Activated CD8-positive, alpha-beta memory T cell treated with anti-CD3 and anti-CD28 coated beads, Interleukin-2, amount 10 ng/mL, durations not matched to agents 7 days and 5 days (primary cell): ENCODE results near the gene GADL1. TPM values are rescaled to one million over a fixed set of nuclear protein-coding genes. Genes with fewer than 3 reads are reported as not detected.

Experiments
- ATAC-seq: fragments of 150-1000 bp; cut with Tn5 transposase; one replicate; pipeline ENCODE4 v1.10.0; 2021; ENCODE audit warnings: moderate library complexity
- CTCF ChIA-PET: fragments of 350-600 bp; sonication (Branson Sonifier 250); formaldehyde crosslinking; loops from one replicate; lab custom pipeline; 2021; ENCODE audit warnings: antibody characterized with exemption; lab: Charles Lee
- DNase-seq: peaks from one replicate; pipeline ENCODE4 v3.0.0-alpha.2; 2020
- H3K27ac Mint-ChIP-seq: one replicate; pipeline ENCODE4 v1.8.0; 2021; ENCODE audit warnings: mild to moderate bottlenecking, mixed read lengths
- H3K27me3 Mint-ChIP-seq: one replicate; pipeline ENCODE4 v1.8.0; 2021; ENCODE audit warnings: mixed read lengths
- H3K36me3 Mint-ChIP-seq: one replicate; pipeline ENCODE4 v1.8.0; 2021; ENCODE audit warnings: mild to moderate bottlenecking, mixed read lengths
- H3K4me1 Mint-ChIP-seq: one replicate; pipeline ENCODE4 v1.8.0; 2021; ENCODE audit warnings: mixed read lengths
- H3K4me3 Mint-ChIP-seq: one replicate; pipeline ENCODE4 v1.8.0; 2021; ENCODE audit warnings: mild to moderate bottlenecking, moderate library complexity, mixed read lengths
- H3K9me3 Mint-ChIP-seq: one replicate; pipeline ENCODE4 v1.8.0; 2022; ENCODE audit warnings: low read depth, mixed read lengths
- total RNA-seq, 2 experiments: library from RNA; stranded (reverse); gene quantifications; one replicate each; pipeline ENCODE4 v1.2.3, GENCODE V29; 2021

GADL1 gene
- total RNA-seq, 2 experiments from 2014 or later = not detected

GRCh38 chr3:30696896-30697295 is 197.6 kb downstream of the GADL1 start:
- ATAC-seq (no peak), DNase-seq (no peak)
- Mint-ChIP-seq H3K36me3 (peaks cover 61% of the 10 kb centered on the region), H3K4me3 (no peak overlapping the region), H3K9me3 (no peaks in the 10 kb centered on the region), H3K27me3 (no peaks in the 10 kb centered on the region), H3K4me1 (peaks cover 12% of the 10 kb centered on the region), H3K27ac (no peak overlapping the region)
- CTCF ChIA-PET = interaction anchor here (0.9 to 2.5 kb wide), 3 partner anchors 9 to 583 kb away, joined by 3 to 8 read pairs (median 3); no protein-coding TSS in a partner anchor

- no peak for DNase-seq
- no peaks in the 10 kb centered on the region for H3K9me3 Mint-ChIP-seq
- H3K27ac Mint-ChIP-seq = peak overlapping the region; percentile 65
- no peak for ATAC-seq
- CTCF ChIA-PET = interaction anchor here (1.2 to 2.5 kb wide), 2 partner anchors 8 to 498 kb away, joined by 3 to 8 read pairs; no protein-coding TSS in a partner anchor
- H3K4me3 Mint-ChIP-seq = no peak overlapping the region
- peaks cover 61% of the 10 kb centered on the region for H3K36me3 Mint-ChIP-seq
- H3K4me1 Mint-ChIP-seq = peaks cover 12% of the 10 kb centered on the region
- H3K27me3 Mint-ChIP-seq = no peaks in the 10 kb centered on the region
These were observed 198.1 kb downstream of the GADL1 start for GRCh38 chr3:30696403-30696819.

GRCh38 chr3:30695302-30696061 is 199.0 kb downstream of the GADL1 start:
- Mint-ChIP-seq H3K4me3 (no peak overlapping the region), H3K36me3 (peaks cover 63% of the 10 kb centered on the region), H3K9me3 (no peaks in the 10 kb centered on the region), H3K27ac (peak overlapping the region; percentile 13), H3K4me1 (peaks cover 18% of the 10 kb centered on the region), H3K27me3 (no peaks in the 10 kb centered on the region)
- no peak for ATAC-seq
- CTCF ChIA-PET = interaction anchor here (0.7 to 2.6 kb wide), 3 partner anchors 49 to 497 kb away, joined by 3 to 10 read pairs (median 8); no protein-coding TSS in a partner anchor
- DNase-seq = no peak

DNA sequence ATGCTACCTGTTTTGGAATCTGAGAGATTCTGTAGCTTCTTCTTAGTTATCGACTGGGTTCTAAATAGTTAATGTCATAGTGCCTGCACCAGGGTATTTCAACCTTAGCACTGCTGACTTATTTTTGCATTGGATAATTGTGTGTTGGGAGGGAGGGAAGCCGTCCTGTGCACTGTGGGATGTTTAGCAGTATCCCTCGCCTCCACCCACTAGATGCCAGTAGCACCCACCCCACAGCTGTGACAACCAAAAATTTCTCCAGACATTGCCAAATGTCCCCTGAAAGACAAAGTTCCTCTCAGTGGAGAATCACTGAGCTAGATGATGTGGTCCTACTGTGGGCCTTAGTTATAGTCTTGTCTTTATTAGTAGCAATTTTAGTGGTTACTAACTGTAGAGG is 199.8 kb downstream of the GADL1 start:
- Mint-ChIP-seq H3K36me3 (peaks cover 68% of the 10 kb centered on the region), H3K27me3 (no peaks in the 10 kb centered on the region), H3K4me1 (peaks cover 25% of the 10 kb centered on the region), H3K4me3 (no peak overlapping the region), H3K9me3 (no peaks in the 10 kb centered on the region), H3K27ac (no peak overlapping the region)
- CTCF ChIA-PET = interaction anchor here (0.7 to 2.6 kb wide), 11 partner anchors 20 to 682 kb away, joined by 3 to 10 read pairs (median 4); no protein-coding TSS in a partner anchor
- DNase-seq (no peak), ATAC-seq (no peak)

DNA sequence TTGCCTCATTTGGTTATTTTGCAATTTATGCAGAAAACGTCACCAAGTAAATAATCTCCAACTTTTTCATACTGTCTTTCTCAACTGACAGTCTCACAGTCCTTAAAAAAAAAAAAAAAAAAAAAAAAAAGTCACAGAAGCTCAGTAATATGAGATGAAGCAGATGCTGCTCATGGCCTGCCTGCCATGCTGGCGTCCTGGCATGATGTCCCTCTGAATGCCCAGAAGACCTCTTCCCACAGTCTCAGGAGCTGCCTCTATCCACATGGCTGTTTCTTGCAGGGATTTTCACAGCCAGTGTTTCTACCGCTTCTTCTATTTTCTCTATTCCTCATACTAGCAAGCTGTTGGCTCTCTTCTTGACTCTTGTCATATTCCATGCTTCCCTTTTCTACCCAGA is 200.3 kb downstream of the GADL1 start:
- DNase-seq = no peak
- no peak for ATAC-seq
- Mint-ChIP-seq H3K9me3 (no peaks in the 10 kb centered on the region), H3K4me3 (no peak overlapping the region), H3K36me3 (peaks cover 68% of the 10 kb centered on the region), H3K4me1 (peaks cover 28% of the 10 kb centered on the region), H3K27ac (no peak overlapping the region), H3K27me3 (no peaks in the 10 kb centered on the region)
- CTCF ChIA-PET = interaction anchor here (0.7 to 2.9 kb wide), 22 partner anchors 8 to 681 kb away, joined by 3 to 21 read pairs (median 4); no protein-coding TSS in a partner anchor

DNA sequence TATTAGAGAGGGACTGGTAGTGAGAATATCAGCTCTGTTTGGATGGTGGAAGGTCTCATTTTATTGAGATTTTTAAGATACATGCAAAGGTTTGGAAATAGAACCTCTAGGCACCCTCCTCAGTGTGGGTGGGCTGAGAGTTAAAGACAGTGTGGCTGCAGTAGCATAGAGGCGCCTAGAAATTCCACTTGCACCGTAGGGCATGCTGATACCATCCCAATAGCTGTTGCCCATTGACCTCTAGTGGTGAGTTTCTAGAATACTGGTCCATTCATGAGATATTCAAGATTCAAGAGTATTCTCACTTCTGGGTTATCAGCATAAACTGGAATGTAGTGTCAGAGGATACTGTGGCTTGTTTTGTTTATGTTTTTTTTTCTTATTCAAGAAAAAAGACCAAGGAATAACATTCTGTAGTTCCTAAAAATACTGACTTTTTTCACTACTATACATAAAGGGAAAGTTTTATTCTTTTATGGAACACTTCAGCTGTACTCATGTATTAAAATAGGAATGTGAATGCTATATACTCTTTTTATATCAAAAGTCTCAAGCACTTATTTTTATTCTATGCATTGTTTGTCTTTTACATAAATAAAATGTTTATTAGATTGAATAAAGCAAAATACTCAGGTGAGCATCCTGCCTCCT is 200.9 kb downstream of the GADL1 start:
- Mint-ChIP-seq H3K27me3 (no peaks in the 10 kb centered on the region), H3K36me3 (peaks cover 70% of the 10 kb centered on the region), H3K9me3 (no peaks in the 10 kb centered on the region), H3K4me3 (no peak overlapping the region), H3K4me1 (peaks cover 34% of the 10 kb centered on the region), H3K27ac (no peak overlapping the region)
- DNase-seq (peak; percentile 60), ATAC-seq (peak; percentile 93)
- CTCF ChIA-PET = interaction anchor here (0.7 to 2.9 kb wide), 32 partner anchors 9 to 681 kb away, joined by 3 to 21 read pairs (median 4); no protein-coding TSS in a partner anchor

DNA sequence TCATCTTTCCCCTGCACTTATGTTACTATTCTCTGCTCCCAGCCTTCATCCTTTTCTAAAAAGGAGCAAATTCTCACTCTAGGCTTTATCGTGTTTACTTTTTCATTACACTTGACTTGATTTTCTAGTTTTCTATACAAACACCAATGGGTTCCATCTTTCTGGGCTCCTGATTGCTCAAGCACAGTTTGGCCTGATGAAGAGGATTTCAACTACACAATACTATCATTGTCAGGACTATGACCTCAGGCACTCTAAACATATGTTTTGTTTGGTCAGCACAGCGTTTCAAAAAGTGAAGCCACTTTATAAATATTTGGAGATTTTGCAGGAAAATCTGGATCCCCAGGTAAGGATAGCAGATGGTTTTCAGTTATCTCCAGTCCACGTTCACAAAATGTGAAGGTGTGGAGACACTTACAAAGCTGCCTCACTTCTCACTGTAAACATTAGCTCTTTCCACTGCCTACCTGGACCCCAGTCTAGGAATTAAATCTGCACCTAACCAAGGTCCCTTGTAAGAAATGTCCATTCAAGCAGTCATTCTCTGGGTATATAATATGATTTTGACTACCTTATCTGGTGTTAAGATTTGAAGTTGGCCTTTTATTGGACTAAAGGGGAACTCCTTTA is 201.8 kb downstream of the GADL1 start:
- DNase-seq = no peak
- H3K9me3 Mint-ChIP-seq = no peaks in the 10 kb centered on the region
- CTCF ChIA-PET = interaction anchor here (0.7 to 2.9 kb wide), 24 partner anchors 8 to 576 kb away, joined by 3 to 21 read pairs (median 4); no protein-coding TSS in a partner anchor
- H3K4me1 Mint-ChIP-seq = peaks cover 43% of the 10 kb centered on the region
- H3K27ac Mint-ChIP-seq = peak overlapping the region; percentile 51
- H3K27me3 Mint-ChIP-seq = no peaks in the 10 kb centered on the region
- ATAC-seq = no peak
- peaks cover 74% of the 10 kb centered on the region for H3K36me3 Mint-ChIP-seq
- no peak overlapping the region for H3K4me3 Mint-ChIP-seq

DNA sequence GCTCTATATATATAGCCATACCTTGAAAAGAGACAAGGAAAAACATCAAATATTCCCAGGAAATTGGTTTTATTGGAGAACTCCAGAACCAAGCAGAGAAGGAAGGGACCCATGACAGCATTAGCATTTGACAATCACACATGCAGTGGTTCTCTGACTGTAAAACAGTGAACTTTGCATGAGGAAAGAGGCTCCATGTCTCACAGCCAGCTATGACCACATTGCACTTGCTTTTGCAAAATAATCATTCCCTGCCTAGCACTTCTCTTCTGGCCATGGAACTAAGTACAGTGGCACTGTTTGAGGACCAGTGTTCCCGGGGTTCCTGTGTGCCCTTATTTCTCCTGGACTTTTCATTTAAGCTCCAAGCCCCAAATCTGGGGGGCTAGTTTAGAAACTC is 202.5 kb downstream of the GADL1 start:
- Mint-ChIP-seq H3K4me1 (peaks cover 48% of the 10 kb centered on the region), H3K27me3 (no peaks in the 10 kb centered on the region), H3K4me3 (no peak overlapping the region), H3K36me3 (peaks cover 76% of the 10 kb centered on the region), H3K9me3 (no peaks in the 10 kb centered on the region), H3K27ac (no peak overlapping the region)
- CTCF ChIA-PET = interaction anchor here (0.7 to 2.9 kb wide), 5 partner anchors 33 to 493 kb away, joined by 3 to 21 read pairs (median 6); no protein-coding TSS in a partner anchor
- no peak for DNase-seq
- ATAC-seq = no peak

DNA sequence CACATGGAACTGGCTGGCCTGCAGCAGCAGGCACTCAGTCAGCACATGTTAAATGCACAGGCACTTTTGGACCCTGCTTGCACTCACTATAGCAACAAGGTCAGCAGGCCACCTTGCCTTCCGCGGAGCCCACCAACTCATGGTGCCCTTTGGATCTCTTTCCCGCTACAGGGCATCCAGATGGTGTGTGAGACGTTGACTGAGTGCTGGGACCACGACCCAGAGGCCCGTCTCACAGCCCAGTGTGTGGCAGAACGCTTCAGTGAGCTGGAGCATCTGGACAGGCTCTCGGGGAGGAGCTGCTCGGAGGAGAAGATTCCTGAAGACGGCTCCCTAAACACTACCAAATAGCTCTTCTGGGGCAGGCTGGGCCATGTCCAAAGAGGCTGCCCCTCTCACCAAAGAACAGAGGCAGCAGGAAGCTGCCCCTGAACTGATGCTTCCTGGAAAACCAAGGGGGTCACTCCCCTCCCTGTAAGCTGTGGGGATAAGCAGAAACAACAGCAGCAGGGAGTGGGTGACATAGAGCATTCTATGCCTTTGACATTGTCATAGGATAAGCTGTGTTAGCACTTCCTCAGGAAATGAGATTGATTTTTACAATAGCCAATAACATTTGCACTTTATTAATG is 203.1 kb downstream of the GADL1 start:
- ATAC-seq = no peak
- Mint-ChIP-seq H3K4me1 (peaks cover 53% of the 10 kb centered on the region), H3K27ac (no peak overlapping the region), H3K4me3 (no peak overlapping the region), H3K9me3 (no peaks in the 10 kb centered on the region), H3K27me3 (no peaks in the 10 kb centered on the region), H3K36me3 (peaks cover 75% of the 10 kb centered on the region)
- DNase-seq = no peak
- CTCF ChIA-PET = interaction anchor here (0.7 to 2.9 kb wide), 3 partner anchors 32 to 493 kb away, joined by 3 to 21 read pairs (median 12); no protein-coding TSS in a partner anchor

- DNase-seq (no peak), ATAC-seq (no peak)
- CTCF ChIA-PET = interaction anchor here (0.6 kb wide), 1 partner anchor 1057 kb away, joined by 6 read pairs; no protein-coding TSS in a partner anchor
- Mint-ChIP-seq H3K9me3 (no peaks in the 10 kb centered on the region), H3K4me3 (no peak overlapping the region), H3K36me3 (peaks cover 74% of the 10 kb centered on the region), H3K27me3 (no peaks in the 10 kb centered on the region), H3K27ac (peak overlapping the region; percentile 65), H3K4me1 (peaks cover 55% of the 10 kb centered on the region)
These were observed 204.3 kb downstream of the GADL1 start for GRCh38 chr3:30690199-30690598.

DNA sequence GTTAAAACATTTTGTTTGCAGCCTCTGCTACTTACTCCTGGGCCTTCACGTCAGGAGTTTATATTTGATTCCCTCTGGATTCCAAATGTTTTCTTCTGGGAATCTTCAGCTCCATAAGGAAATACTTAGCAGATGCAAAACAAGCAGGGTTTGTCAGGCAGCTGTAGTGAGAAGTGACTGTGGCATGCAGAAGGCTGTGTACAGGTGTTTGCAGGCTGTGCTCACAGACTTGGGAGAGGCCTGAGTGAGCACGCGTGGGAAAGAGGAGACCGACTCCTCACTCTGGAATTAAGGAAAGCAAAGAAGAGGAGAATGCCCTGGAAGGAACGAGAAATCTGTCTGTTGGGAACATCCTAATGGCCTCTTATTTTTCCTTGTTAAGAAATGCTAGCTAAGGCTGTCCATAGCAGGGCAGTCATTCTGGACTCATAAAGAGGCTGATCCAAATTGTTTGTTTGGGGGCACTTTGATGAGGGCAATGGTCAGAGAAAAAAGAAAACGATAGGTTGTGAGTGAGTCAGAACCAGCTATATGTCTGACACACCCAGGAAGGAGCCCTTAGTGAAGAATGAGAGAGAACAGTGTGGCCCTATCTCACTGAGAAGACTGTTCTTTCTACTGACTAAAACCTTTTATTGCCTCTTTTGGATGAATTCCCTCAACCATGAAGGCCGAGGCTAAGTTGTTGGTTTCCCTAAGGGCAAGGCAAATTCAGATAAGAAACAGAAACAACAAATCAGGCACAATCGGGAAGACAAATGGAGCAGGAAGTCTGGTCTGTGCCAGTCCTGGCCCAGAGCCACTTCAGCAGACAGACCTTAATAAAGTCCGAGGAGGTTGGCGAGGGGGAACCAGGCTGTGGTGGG is 205.5 kb downstream of the GADL1 start:
- CTCF ChIA-PET = interaction anchor here (0.6 to 1.1 kb wide), 3 partner anchors 9 to 1058 kb away, joined by 3 to 6 read pairs (median 3); no protein-coding TSS in a partner anchor
- no peaks in the 10 kb centered on the region for H3K9me3 Mint-ChIP-seq
- no peak for DNase-seq

More for the DNA sequence above, 205.5 kb downstream of the GADL1 start:
- Mint-ChIP-seq H3K36me3 (peaks cover 72% of the 10 kb centered on the region), H3K27ac (peak overlapping the region; percentile 73), H3K4me1 (peaks cover 66% of the 10 kb centered on the region), H3K27me3 (no peaks in the 10 kb centered on the region), H3K4me3 (no peak overlapping the region)
- ATAC-seq = peak; percentile 61
